Measurements from ENCODE around the gene TMEM232.

The TMEM232 gene

DNA sequence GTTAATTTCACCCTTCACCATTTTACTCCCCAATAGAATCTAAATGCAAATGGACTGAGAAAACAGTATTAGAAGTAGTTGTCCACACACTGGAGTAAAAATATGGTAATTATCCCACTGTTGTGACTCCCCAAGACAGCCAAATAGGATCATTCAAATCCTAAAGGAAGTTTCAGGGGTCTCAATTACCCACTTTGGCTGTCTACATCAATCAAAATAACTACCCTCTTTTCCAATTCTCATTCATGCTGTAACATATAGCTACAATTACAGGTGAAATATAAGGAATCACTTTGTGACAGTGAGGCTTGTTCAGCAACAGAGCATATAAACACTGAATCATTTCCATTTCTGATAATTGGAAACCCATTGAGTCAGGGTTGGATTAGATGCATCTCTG lies 220.1 kb downstream of the TMEM232 start:
- DNase-seq = no peak

- no peak for DNase-seq
Measured at GRCh38 chr5:110496276-110496675, 230.2 kb downstream of the TMEM232 start.

DNA sequence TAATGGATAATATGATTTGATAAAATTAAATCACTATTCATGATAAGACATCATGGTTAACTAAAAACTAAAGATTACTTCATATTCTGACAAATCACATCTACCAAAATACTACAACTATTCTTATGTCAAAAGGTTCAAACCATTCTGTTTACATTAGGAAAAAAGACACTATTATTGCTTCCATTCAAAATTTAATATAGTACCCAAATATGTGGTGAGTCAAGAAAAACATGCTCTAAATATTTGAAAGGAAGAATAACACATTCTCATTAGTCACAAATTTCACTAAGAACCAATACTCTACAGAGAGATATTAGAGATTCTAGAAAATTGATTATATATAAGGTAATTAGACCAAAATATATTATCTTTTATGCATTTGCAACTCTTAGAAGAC lies 234.0 kb downstream of the TMEM232 start:
- DNase-seq = no peak

DNA sequence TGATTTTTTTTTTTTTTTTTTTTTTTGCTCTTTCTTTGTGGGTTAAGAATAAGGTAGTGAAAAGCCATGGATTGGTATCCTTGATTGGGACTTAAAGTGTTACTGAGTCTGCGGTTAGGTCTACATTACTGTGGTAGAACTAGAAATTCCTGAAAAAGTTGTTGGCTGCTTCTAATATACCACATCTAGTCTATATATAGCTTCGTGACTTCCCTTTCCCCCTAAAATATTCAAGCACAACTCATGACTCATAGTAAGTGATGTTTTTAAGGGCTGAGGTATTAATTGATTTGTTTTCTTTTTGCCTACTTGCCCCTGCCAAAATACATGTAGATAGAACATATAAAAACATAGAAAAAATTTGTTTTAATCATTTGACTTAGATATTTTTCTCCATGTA lies 247.6 kb downstream of the TMEM232 start:
- DNase-seq = no peak

DNA sequence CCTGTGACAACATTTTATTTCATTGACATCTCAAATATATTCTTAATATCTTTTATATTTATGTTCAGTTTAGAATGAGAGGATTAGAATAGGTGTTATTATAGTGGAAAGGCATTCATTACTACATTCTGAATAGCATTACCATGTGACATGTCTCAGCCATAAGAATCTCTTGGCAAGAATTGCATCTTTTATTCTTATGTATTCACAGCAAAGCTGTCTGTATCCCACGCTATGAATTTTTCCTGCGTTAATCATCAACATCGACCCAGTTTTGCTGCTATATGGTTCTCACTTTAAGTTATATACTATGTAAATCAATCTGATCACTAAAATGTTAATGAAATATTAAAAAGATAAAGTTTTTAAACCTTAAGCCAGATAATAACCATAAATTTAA lies 248.6 kb downstream of the TMEM232 start:
- DNase-seq = no peak

- DNase-seq = no peak
Measured at GRCh38 chr5:110476164-110476563, 250.3 kb downstream of the TMEM232 start.

GRCh38 chr5:110475529-110475928 lies 250.9 kb downstream of the TMEM232 start:
- DNase-seq = no peak

- DNase-seq = no peak
Measured at GRCh38 chr5:110469486-110469885, 257.0 kb downstream of the TMEM232 start.

- DNase-seq = no peak
Measured at GRCh38 chr5:110463106-110463505, 263.4 kb downstream of the TMEM232 start.

- DNase-seq = no peak
Measured at GRCh38 chr5:110460837-110461236, 265.6 kb downstream of the TMEM232 start.

- DNase-seq = no peak
Measured at GRCh38 chr5:110458313-110458712, 268.2 kb downstream of the TMEM232 start.

DNA sequence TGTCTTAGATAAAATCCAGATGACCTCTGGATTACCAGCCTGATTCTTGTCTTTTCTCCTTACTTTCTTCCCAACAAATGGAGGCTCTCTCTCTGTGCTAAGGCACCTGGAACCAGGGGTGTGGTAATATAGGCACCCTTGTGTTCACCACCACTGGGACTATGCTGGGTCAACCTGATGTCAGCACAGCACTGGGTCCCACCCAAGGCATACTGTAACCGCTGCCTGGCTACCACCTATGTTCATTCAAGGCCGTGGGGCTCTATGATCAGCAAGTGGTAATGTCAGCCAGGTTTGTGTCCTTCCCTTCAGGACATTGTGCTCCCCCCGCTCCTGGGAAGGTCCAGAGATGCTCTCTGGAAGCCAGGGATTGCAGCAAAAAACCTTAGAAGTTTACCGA lies 283.6 kb downstream of the TMEM232 start:
- DNase-seq = no peak

DNA sequence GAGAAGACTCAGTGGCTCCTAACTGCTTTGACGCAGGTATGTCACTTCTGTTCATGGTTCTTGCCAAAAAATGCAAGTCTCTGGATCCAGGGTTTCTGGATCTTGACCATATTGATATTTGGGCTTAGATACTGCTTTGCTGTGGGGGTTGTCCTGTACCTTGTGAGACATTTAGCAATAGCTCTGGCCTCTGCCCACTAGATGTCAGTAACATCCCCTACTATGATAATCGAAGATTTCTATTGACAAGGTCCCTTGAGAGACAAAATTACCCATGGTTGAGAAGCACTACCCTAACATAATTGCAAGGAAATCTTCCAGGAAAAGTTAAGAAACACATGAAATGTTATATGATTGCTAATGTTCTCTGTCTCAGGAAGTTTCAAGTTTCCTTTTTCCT lies 285.4 kb downstream of the TMEM232 start:
- DNase-seq = peak; percentile 15

- no peak for DNase-seq
Measured at GRCh38 chr5:110440058-110440457, 286.4 kb downstream of the TMEM232 start.

GRCh38 chr5:110439296-110439695 lies 287.2 kb downstream of the TMEM232 start:
- DNase-seq = no peak

- DNase-seq = no peak
Measured at GRCh38 chr5:110435207-110435606, 291.3 kb downstream of the TMEM232 start.

GRCh38 chr5:110431603-110432002 lies 294.9 kb downstream of the TMEM232 start:
- no peak for DNase-seq

DNA sequence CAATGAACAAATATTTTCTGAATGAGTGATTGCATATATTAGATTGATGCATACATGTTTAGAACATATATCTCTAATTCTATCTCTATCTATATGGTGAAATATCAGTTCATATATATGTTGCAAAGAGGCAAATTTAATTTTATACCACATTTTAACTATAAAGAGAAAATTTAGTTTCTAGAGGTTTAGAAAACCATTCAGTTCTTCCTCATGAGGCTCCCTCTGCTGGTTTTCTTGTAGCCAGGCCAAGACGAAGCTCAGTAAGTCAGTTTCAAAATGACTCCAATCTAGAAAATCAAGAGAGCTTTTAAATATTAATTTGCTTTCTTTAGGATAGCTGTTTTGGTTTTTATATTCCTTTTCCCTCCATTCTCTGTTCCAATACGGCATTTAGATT lies 312.1 kb downstream of the TMEM232 start:
- DNase-seq = no peak

DNA sequence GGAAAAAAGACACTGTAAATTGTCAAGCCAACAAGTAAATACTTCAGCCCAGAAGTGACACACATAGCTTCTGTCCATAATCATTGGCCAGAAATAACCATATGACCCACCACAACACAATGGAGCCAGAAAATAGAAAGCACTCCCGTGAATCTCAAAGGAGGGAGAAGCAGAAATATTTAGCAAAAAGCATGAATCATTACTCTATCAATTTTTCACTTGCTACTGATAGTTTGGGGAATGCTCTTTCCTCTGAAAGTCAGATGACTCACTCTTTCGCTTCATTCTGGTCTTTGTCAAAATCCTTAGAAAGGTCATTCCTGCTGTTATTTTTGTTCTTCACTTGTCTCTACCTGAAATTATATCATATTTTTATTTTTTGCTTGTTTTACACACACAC lies 312.6 kb downstream of the TMEM232 start:
- DNase-seq = no peak

DNA sequence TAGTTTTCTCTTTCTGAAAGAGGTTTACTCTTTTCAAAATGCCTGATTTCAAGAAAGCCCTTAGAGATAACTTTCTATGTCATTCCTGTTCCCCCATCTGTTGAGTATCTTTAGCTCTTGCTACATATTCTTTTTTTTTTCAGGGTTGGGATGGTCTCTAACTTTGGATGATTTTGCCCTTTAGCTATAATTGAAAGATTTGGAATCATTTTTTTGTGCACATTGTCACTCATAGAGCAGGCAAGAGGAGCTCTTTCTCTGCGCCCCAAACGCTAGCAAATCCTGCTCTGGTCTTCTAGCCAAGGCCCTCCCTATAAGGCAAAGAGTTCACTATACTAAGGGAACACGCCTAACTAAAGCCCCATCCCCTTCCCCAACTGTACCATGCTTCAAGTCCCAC lies 316.9 kb downstream of the TMEM232 start:
- DNase-seq = no peak

GRCh38 chr5:110402562-110402961 lies 323.9 kb downstream of the TMEM232 start:
- DNase-seq = no peak

- DNase-seq = no peak
Measured at GRCh38 chr5:110401881-110402280, 324.6 kb downstream of the TMEM232 start.

DNA sequence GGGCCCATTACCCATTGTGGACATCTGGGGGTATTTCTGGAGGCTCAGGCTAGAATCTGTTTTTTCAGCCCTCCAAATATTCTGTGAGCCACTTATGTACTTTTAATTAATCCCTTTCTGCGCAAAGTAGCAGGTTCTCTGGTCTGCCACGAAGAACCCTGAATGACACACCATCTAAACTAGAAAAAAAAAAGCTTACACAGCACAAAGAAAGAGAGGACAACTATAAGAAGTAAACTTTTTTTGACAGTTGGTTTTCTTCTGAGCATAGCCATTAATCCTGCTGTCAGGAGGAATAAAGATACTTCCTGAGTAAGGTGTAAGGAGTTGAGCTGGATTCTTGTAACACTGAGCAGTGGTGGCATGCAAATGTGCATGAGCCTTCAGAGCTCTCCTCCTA lies 327.5 kb downstream of the TMEM232 start:
- peak; percentile 70 for DNase-seq

- no peak for DNase-seq
Measured at GRCh38 chr5:110397281-110397680, 329.2 kb downstream of the TMEM232 start.

- peak; percentile 68 for DNase-seq
Measured at GRCh38 chr5:110386782-110387181, 339.7 kb downstream of the TMEM232 start.

DNA sequence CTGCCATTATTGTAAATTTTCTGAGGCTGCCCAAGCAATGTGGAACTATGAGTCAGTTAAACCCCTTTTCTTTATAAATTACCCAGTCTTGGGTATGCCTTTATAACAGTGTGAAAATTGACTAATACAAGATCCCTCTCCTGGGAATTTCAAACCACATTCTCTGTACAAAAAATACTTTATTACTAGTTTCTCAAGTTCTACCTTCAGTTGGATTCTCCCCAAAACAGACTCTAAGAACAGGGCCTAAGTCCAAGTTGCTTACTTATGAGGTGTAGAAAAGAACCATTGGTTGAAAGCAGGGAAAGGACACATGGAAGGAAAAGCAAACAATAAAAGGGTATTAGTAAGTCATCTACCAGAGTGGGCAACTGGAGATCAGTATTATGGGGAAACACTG lies 343.2 kb downstream of the TMEM232 start:
- DNase-seq = no peak

All from NCI-H524 treated with DMSO at 0.1 percent for 48 hours (cell line).